HEK293T (cell line): ENCODE measurements around the gene PLA2G4A.

Source experiments
- FOXA1 ChIP-seq: fragments of 450-650 bp; IDR thresholded peaks from 2 replicates; pipeline ENCODE4 v1.6.1; 2016; ENCODE audit warnings: mild to moderate bottlenecking
- HDGF ChIP-seq: fragments of 450-650 bp; IDR thresholded peaks from 2 replicates; pipeline ENCODE4 v1.6.1; 2017; ENCODE audit warnings: antibody characterized with exemption, borderline replicate concordance
- L3MBTL2 ChIP-seq: fragments of 450-650 bp; conservative IDR thresholded peaks from 2 replicates; pipeline ENCODE4 v1.6.1; 2016; ENCODE audit warnings: mild to moderate bottlenecking
- LEF1 ChIP-seq: fragments of 450-650 bp; IDR thresholded peaks from 2 replicates; pipeline ENCODE4 v1.6.1; 2017; ENCODE audit warnings: mild to moderate bottlenecking, borderline replicate concordance
- NFRKB ChIP-seq: fragments of 450-650 bp; IDR thresholded peaks from 2 replicates; pipeline ENCODE4 v1.6.1; 2016; ENCODE audit warnings: mild to moderate bottlenecking, moderate library complexity
- SP1 ChIP-seq: fragments of 450-650 bp; IDR thresholded peaks from 2 replicates; pipeline ENCODE4 v1.6.1; 2017

DNA sequence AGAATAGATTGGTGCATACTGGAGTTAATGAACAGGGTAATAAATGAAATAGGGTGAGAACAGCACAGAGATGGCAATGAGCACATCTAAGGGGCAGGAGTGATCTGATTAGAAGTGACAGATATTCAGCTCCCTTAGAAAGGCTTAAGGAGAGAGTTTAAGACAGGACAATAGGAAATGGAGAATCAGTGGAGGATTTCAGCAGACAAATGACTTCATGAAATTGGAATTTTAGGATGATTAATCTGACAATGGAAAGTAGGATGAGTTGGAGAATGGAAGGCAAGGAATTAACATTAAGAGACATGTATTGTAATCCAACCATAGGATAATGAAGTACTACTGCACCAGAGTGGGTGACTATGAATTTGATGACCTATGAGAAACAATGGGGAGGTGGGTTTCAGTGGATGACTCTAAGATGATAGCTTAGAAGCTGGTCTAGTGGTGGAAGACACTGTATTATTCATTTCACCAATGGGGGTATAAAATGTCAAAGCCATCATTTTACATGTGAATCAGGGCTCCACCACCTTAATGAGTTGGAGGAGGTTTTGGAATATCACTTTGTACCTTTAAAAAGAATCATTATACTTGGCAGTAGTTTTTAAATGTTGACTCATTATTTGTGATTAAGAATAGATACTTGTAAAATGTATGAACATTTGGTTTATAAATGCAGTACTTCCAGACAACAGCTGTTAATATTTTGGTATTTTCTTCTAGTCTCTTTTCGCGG, 139.1 kb downstream of the PLA2G4A start:
- TF ChIP-seq LEF1, result no peak
- TF ChIP-seq L3MBTL2, result no peak
- no peak for TF ChIP-seq NFRKB
- TF ChIP-seq HDGF, result no peak
- no peak for TF ChIP-seq FOXA1
- TF ChIP-seq SP1, result no peak
